ENCODE measurements around the gene HNF1B.
"Not testable (repeated sequence)": the region's sequence is repeated elsewhere in the genome, so short reads cannot be mapped to it uniquely, and the experiment has no call there.

HNF1B gene

DNA sequence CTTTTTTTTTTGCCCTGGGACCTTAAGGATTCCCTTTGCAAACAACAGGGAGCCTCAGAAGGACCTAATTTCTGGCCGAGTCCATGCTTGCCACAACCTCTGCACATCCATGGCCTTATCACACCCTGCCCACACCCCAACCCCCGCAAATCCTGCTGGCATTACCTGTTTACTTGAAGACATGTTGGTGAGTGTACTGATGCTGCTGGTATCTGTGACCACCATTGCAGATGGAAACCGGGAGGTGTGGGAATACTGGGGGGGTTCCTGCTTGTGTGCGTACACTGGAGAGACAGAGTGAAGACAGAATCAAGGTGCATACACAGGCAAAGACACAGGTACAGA, 46.0 kb downstream of the HNF1B start:
- DNase-seq = no peak

DNA sequence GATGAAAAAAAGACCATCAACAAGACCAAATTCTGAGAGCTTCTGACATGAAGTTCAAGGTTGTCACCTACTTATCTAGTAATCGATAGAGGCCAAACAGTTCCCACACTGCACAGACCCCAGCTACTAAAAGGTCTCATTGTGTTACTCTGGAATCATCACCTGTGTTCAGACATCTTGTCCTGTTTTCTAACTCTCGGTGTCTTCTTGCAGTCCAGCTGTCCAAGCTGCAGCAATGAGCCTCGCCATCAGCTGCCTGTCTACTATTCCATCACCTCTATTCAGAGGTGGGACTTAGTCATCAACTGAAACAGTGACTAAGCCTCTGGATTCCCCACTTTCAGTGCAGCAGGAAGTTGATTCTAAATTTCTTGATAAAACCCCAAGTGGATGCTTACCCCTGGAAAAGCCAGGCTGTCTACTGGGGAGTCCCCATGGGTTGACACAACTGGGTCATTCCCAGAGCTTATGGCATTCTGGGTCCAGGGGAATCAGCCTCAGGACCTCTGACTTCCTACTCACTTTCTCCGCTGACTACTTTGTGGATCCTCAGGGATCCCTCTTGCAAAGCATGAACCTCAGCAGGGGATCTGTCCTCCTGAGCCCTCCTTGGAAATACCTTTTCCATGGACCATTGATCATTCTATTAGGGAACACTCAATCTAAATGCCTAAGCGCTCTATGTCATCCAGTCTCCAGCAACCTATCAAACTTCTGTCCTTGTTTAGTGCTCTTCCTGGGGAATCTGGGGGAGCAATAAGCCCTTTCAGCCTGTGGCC, 46.5 kb downstream of the HNF1B start:
- DNase-seq = peak; percentile 83 to 92 (median 85)

DNA sequence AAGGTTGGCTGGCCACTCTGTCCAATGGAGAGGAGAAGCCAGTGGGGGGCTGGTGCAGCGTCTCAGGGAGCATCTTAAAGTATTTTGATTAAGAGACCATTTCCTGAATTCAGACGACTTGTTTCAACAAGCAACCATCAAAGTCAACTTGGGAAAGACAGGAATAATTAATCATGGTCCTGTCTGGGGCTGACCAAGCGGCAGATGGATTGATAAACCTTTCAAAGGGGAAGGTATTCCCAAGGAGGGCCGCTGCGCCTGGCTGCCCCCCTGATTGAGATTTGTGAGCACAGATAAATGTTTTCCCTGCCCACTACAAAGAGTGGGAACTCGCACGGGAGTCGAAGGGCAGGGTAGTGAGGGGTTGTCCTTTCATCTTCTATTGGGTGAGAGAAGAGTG, 47.5 kb downstream of the HNF1B start:
- DNase-seq = no peak

DNA sequence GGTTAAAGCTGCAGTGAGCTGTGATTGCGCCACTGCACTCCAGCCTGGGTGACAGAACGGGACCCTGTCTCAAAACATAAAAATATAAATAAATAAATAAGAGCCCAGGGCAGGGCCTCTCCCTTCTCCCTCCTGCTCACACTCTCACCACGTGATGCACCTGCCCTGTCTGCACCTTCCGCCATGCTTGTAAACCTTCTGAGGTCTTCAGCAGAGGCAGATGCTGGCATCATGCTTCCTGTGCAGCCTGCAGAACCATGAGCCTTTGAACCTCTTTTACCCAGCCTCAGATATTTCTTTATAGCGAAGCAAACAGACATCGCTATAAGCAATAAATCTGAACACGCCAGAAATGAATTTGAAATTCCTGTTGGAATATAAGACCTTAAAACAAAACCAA, 48.5 kb downstream of the HNF1B start:
- DNase-seq = no peak

DNA sequence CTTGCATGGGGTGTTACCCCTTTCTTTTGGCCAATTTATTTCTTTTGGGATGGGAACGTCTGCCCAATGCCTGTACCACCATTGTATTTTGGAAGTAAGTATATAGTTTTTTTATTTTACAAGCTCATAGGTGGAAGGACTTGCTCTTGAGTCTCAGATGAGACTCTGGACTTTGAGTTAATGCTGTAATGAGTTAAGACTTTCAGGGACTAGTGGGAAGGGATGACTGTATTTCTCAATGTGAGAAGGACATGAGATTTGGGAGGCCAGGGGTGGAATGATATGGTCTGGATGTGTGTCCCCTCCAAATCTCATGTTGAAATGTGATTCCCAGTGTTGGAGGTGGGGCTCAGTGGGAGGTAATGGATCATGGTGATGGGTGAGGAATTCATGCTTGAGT, 49.1 kb downstream of the HNF1B start:
- no peak for DNase-seq

DNA sequence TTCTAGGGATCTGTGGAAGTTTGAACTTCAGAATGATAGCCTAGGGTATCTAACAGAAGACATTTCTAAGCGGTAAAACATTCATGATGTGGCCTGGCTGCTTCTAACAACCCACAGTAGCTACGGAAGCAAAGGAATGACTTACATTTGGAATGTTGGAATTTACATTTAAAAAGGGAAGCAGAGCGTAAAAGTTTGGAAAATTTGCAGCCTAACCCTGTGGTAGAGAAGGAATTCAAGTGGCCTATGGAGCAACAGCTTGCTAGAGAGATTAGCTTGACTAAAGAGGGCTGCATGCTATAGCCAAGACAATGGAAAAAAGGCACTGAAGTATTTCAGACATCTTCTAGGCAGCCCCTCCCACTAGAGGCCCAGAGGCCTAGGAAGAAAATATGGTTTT, 50.1 kb downstream of the HNF1B start:
- DNase-seq = no peak

DNA sequence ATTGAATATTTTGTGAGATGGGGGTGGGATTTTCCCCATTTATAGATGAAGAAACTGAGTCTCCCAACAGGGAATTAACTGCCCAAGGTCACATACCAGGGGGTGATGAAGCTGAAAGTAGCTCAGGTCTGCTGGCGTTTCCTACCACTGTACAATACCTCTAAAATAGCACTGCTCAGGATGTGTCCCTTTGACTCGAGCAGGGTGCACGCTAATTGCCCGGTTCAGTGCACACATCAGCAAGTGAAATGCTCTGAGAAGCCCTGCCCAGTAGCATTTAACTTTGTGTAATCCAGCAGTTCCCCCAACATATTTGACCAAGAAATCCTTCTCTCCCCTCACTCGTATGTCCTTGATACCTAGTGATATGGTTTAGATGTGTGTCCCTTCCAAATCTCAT, 51.5 kb downstream of the HNF1B start:
- no peak for DNase-seq

DNA sequence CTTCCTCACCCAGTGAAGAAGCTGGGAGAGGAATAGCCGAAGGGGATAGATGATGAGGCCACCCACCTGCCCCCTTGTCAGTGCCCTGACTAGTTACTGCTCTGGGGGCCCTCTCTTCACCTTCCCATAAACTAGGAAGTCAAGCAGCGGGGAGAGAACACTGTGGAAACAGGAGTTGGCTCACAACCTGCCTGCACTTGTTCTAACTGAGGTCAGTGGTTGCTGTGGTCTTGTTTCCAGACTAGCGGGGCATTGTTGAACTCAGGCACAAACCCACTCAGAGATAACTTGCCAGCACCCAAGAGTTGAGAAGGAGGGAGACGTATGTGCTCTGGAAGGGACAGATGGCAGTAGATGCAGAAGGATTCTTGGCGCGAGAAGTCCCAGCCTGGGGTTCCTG, 53.1 kb downstream of the HNF1B start:
- DNase-seq = no peak

DNA sequence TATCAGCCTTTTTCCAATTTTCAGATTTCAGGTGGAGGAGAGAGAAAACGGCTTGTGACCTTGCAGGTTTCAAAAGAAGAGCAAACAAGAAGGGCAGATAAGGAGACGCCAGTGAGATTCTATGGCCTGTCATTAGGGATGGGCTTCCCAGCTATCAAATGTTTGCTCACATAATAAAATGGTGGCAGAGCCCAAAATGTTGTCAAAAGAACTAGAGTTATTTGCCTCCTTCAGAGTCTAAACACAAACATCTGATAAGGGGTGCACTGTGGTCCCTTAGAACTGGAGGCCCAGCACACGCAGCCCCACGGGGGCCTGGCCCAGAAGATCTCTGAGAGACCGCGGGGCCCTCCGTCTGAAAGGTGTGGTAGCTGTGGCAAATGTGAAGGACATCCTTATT, 55.5 kb downstream of the HNF1B start:
- DNase-seq = no peak

DNA sequence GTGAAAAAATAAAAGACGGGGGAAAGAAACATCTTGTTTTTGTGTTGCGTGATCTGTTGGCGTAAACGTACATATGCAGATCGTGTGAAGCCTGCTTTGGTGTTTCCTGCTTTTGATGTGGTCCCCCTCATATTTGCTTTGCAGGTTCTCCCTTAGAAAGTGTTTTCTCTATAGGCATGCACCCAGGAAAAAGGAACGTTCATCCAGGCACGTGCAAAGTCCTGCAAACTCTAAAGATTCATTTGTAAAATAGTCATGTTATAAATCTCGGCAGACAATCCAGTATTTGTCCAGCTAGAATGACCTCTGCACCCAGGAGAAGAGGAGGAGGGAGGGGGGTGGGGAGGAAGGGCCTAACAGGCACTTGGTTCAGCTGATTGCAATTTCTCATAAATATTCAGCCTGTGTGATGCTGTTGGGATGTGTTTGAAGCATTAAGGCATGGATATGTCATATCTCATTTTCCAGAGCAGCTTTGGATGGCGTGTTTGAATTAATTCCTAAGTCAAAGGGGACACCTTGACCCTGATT, 61.3 kb downstream of the HNF1B start:
- DNase-seq = no peak

DNA sequence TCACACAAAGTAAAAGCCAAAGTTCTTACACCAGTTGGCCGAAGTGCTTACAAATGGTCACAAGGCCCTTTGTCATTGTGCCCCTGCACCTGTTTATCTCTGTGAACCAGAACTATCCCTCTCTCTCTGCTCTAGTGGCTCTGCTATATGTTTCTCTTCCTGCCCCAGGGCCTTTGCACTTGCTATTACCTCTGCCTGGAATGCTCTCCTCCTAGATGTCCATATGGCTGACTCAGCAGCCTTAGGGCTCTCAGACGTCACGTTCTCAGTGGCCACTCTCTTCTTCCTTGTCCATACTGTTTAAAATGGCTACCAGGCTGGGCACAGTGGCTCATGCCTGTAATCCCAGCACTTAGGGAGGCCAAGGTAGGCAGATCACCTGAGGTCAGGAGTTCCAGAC, 62.9 kb downstream of the HNF1B start:
- no peak for DNase-seq

DNA sequence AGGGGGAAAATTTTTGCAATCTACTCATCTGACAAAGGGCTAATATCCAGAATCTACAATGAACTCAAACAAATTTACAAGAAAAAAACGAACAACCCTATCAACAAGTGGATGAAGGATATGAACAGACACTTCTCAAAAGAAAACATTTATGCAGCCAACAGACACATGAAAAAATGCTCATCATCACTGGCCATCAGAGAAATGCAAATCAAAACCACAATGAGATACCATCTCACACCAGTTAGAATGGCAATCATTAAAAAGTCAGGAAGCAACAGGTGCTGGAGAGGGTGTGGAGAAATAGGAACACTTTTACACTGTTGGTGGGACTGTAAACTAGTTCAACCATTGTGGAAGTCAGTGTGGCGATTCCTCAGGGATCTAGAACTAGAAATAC, 64.9 kb downstream of the HNF1B start:
- DNase-seq = not testable (repeated sequence)

DNA sequence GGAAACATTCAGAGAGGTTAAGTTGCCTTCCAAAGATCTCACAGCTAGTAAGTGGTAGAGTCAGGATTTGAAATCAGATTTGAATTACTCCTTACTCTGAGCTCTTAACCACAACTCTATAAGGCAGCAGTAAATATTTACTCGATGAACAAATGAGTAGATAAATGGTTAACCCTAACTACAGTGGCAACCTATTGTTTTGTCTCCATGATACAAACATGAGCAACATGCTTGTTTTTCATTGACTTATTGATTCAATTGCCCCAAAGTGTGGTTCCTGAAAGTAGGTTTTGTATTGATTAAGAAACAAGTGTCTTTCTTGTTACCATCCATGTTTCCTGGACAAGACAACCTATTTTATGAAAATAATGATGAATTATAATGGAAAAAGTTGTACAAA, 66.8 kb downstream of the HNF1B start:
- DNase-seq = no peak

DNA sequence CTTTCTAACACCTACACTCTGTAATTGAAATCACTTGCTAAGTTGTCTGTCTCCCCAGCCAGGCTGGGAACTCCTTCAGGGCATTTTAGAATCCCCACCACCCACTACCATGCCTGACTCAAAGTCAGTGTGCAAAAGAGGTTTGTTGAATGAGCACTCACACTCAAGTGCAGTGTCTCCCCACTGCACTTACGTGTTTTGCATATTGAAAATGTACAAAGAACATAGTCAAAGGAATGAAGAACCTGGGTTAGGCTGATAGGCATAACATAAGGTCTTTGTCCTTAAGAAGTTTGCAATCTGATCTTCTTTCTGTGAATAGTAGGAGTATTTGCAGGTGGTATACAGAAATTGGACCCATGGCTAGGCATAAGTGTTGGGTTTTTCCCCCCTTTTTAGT, 67.8 kb downstream of the HNF1B start:
- no peak for DNase-seq

DNA sequence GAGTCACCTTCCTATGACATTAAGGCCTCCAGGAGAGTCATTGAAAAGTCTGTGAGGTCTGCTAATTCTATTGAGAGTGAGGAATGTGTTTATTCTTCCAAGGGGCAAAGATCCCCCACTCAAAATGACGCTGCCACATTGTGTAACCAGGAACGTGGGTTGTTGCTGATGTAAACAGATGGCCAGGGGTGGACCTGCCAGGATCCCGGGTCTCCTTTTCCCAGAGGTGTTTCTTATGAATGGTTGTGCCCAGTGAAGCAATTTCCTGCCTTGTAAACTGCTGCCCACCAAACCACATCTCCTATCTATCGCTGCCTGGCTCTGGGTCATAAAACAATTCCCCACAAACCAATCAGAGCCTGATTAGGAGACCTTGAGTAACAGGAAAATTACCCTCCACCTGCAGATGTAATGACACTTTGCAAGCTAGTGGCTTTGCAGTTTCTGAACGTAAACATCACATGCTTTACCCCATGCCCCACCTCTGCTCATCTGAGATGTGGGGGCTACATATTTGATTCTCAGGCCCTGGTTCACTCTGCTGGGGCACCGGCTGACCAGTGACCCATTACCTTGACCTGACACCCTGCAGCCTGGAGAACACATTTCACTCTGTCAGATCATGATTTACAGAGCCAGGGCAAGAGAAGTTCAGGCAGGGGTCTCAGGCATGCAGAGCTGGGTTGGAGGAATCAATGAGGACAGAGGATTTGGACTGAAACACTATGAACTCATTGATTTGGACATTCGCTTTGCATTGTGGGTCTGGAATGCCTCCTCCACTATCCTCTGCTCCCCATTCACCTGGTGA, 68.5 kb downstream of the HNF1B start:
- DNase-seq = no peak

DNA sequence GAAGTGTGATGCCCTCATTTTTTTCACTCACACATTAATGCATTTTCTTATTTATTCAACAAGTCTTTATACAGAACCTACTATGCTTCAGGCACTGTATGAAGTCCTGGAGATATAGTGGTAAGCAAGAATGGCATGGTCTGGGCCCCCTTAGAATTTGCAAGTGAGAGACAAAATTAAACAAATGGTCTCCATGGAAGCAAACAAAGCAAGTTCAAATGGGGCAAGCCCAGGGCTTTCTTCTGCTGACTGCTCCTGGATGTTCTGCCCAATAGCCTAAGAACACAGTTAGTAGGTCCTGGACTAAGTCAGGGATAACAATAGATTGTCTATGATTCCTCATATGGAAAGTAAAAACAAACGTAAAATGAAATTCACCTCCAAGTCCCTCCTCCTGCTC, 70.3 kb downstream of the HNF1B start:
- no peak for DNase-seq

DNA sequence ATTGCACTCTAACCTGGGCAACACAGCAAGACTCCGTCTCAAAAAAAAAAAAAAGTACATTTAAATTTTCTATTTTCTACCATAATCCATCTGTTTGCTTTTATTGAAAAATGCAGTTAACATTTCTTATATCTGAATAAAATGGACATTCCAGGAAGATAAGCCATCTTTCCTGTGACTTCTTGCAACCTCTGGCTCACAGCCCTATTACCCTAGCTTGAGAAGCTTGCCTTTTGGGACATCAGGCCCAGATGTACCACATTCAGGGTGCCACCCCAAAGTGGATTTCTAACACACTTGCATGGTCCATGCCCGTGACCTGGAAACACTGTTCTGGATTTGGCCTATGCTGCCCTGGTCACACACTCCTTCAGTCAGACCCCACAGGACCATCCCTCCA, 71.5 kb downstream of the HNF1B start:
- no peak for DNase-seq

DNA sequence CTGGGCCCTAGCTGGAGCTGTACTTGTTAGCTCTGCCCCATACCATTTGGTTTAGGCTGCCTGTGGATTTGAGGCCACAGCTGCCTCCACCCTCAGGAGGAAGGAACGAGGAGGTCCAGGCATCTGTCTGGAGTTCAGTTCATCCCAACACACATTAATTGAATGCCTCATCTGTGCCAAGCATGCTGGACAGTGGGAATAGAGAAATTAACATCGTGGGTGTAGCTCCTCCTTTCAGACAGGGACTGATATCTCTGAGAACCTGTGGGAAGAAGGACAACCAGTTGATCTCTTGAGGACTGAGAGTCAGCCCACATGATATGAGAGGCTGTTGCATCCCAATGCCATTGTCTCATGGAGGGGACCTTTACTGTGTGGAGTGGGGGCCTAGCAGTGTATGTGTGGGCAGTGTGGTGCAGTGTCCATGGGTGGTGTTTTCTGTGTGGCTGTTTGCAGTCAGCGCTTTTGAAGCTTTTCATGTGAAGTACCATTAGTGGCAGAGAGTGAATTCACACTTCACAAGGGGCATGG, 72.2 kb downstream of the HNF1B start:
- DNase-seq = no peak

DNA sequence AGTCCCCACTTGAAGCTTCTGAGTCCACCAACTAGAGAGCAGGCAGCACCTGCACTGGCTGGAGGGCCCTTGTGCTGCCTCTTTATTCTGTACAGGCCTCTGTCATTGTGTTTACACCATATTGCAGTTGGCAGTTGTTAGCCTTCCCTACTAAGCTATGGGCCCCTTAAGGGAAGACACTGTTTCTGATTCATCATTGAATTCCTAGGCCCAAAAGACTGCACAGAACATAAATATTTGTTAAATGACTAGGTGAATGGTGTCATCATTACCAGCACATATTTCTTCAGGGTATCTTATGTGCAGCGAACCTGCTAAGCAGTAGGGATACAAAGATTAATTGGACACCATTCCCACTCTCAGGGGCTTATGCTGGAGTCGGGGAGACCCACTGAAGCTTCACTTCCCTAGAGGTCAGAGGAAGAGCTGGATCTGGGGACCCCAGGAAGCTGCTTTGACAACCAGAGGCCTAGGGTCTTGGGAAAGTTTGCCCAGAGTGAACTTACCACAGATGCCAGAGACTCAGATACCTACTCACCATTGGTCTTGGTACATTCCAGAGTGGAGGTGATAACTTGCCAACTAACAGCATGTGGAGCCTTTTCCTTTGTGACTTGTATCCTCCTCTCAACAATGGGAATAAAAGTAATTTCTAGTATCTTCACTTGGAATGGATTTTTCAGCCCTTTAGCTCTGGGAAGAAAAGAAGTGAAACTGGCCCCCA, 72.9 kb downstream of the HNF1B start:
- no peak for DNase-seq

DNA sequence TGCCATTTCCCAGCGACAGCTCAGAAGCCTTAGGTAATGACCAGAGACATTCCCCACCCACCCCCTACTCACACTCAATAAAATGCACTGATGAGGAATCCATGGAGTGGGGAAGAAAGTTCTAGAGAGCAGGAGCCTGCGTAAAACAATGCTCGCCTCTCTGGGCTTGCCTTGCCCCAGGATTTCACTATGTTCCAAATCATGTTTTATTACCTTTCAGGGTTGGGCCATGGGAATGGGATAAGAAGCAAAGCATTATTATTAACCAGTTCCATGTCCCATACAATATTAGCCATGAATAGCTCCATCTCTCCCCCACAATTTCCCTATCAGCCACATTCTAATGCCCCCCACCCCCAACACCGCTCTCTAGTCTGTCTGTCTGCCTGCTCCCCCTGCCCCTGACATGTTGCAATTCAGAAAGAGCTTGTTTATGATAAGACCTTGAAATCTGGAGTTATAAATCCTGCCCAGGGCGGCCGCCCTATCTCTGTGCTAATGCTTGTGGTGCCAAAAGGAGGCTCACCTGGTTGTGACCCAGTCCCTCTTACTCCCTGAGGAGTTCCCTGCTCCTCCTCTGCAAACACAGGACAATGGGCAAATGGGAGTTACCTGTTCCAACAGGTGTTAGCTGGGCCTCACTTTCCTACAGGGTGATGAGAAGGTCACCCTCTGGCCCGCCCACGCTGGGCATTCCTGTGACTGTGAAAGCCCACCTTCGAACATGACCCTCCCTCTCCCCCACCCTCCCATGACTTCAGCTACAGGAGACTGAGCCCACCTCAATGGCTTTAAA, 73.6 kb downstream of the HNF1B start:
- DNase-seq = no peak

DNA sequence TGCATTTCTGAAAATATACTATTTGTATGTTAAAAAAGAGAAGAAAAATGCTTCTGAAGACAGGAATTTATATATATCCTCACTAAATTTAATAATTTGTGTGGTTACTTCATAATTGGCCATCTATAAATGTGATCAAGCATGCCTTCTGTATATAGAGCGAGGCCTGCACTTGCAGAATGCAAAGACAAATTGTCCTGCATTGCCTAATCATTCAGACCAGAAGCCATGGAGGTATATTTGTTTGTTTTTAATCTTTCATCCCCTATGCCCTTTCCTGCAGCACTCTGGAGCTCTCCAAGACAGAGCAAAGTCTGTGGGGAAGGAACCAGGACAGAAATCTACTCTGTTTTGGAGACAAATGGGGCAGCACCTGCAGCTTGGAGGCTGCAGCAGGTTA, 77.8 kb downstream of the HNF1B start:
- DNase-seq = no peak

DNA sequence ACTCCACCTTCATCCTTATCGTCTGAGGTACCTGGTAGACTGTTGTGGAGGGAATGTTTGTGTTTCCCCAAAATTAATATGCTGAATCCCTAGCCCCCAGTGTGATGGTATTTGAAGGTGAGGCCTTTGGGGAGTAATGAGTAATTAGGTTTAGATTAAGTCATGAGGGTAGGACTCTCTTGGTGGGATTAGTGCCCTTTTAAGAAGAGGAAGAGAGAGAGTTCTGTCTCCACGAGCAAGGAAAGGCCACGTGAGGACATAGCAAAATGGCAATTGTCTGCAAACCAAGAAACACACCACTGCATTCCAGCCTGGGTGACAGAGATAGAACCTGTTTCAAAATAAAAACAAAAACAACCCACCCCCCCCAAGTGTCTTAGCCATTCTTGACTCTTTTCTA, 80.6 kb downstream of the HNF1B start:
- no peak for DNase-seq

DNA sequence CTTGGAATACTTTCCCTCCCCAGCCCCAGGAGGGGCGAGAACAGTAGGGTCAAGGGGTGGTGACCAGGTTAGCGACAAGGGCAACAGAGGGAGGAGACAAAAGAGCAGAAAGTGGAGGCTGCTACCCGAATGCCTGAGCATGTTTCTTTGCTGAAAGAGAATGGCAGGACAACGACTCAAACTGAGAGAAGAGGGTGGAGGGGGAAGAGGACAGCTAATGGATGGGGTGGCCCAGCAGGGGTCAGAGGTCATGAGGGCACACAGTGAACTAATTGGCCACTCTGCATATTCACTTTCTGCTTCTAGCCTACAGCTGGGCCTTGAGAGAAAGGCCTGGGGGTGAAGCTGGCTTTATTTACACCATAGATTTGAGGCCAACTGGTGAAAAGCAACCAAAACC, 82.5 kb downstream of the HNF1B start:
- no peak for DNase-seq

All from suppressor macrophage treated with lipopolysaccharide for 1 hour (primary cell).